H1 (cell line): ENCODE measurements around the gene KRT75. TPM values are rescaled to one million over a fixed set of nuclear protein-coding genes. Genes with fewer than 3 reads are reported as not detected.

Source experiments
- CTCF ChIA-PET: fragments of 300-600 bp; sonication (Branson Sonifier 250); formaldehyde crosslinking; loops from one replicate; lab custom pipeline; 2021; ENCODE audit not compliant: partially characterized antibody; lab: Charles Lee
- POLR2A ChIA-PET: fragments of 300-600 bp; sonication (Branson Sonifier 250); formaldehyde crosslinking; loops from one replicate; lab custom pipeline; 2021; ENCODE audit warnings: inconsistent platforms; ENCODE audit not compliant: partially characterized antibody; lab: Charles Lee
- DNase-seq, 2 experiments: peaks; one replicate each; pipeline versions ENCODE4 v3.0.0 to v3.0.0-alpha.2; 2010 to 2022; ENCODE audit warnings: low spot score in 2 of 2, low read depth in 1 of 2, mixed read lengths in 1 of 2
- FAIRE-seq: peaks from 2 replicates; lab custom pipeline; 2011; peaks lifted over from hg19 to GRCh38; lab: Jason Lieb, UNC
- H2AFZ ChIP-seq: 2 replicates; pipeline ENCODE4 v1.8.1; 2012; ENCODE audit warnings: low read length, inconsistent platforms
- H2AK5ac ChIP-seq: 2 replicates; pipeline ENCODE4 v1.6.1; 2013; ENCODE audit warnings: low read depth, low read length
- H2BK120ac ChIP-seq: replicated peaks from 2 replicates; pipeline ENCODE3; 2013; ENCODE audit warnings: low read depth, low read length, inconsistent platforms
- H2BK12ac ChIP-seq: 2 replicates; pipeline ENCODE4 v1.6.1; 2013; ENCODE audit warnings: low read depth, low read length
- H2BK15ac ChIP-seq: 2 replicates; pipeline ENCODE4 v1.6.1; 2013; ENCODE audit warnings: low read length
- H2BK20ac ChIP-seq: 2 replicates; pipeline ENCODE4 v1.6.1; 2013; ENCODE audit warnings: low read length
- H2BK5ac ChIP-seq: 2 replicates; pipeline ENCODE4 v1.6.1; 2013; ENCODE audit warnings: low read depth, low read length
- H3K14ac ChIP-seq: 2 replicates; pipeline ENCODE4 v1.6.1; 2013; ENCODE audit warnings: inconsistent platforms; ENCODE audit not compliant: insufficient read length
- H3K18ac ChIP-seq: 2 replicates; pipeline ENCODE4 v1.6.1; 2013; ENCODE audit warnings: low read length; ENCODE audit errors: extremely low read depth
- H3K23ac ChIP-seq: 2 replicates; pipeline ENCODE4 v1.6.1; 2013; ENCODE audit warnings: inconsistent platforms; ENCODE audit not compliant: insufficient read length
- H3K23me2 ChIP-seq: 2 replicates; pipeline ENCODE4 v1.6.1; 2013; ENCODE audit warnings: low read depth, low read length
- H3K27ac ChIP-seq: 2 replicates; pipeline ENCODE4 v1.6.1; 2011; ENCODE audit warnings: low read depth, low read length, inconsistent platforms
- H3K27me3 ChIP-seq, 4 experiments: replicated peaks in 1 of 4; 1 replicate in 1 of 4; 2 replicates in 3 of 4; pipeline versions ENCODE4 v1.6.1 to v1.8.1; 2011 to 2013; ENCODE audit warnings: low read length in 3 of 4, mild to moderate bottlenecking in 3 of 4, inconsistent platforms in 2 of 4, mixed read lengths in 2 of 4, moderate library complexity in 1 of 4; ENCODE audit not compliant: control insufficient read depth in 3 of 4, insufficient read depth in 3 of 4; ENCODE audit errors: extremely low read depth in 1 of 4
- H3K36me3 ChIP-seq, 4 experiments: 2 replicates each; pipeline versions ENCODE4 v1.6.1 to v1.8.1; 2011 to 2013; ENCODE audit warnings: mild to moderate bottlenecking in 4 of 4, low read length in 3 of 4, moderate library complexity in 2 of 4, control low read depth in 1 of 4, inconsistent platforms in 1 of 4; ENCODE audit not compliant: insufficient read depth in 4 of 4, control insufficient read depth in 2 of 4
- H3K4ac ChIP-seq: replicated peaks from 2 replicates; pipeline ENCODE3; 2013; ENCODE audit warnings: low read length, low read depth, mixed read lengths, inconsistent platforms; ENCODE audit not compliant: insufficient read length
- H3K4me1 ChIP-seq, 4 experiments: replicated peaks in 1 of 4; 1 replicate in 1 of 4; 2 replicates in 3 of 4; pipeline versions ENCODE4 v1.6.1 to v1.8.1; 2011 to 2013; ENCODE audit warnings: low read length in 3 of 4, inconsistent platforms in 2 of 4, mixed read lengths in 1 of 4; ENCODE audit not compliant: insufficient read depth in 4 of 4, control insufficient read depth in 3 of 4
- H3K4me2 ChIP-seq, 2 experiments: 2 replicates each; pipeline versions ENCODE4 v1.6.1 to v1.8.1; 2011 to 2013; ENCODE audit warnings: low read depth in 2 of 2, low read length in 2 of 2, control low read depth in 1 of 2, inconsistent platforms in 1 of 2, mild to moderate bottlenecking in 1 of 2; ENCODE audit not compliant: insufficient read depth in 1 of 2
- H3K4me3 ChIP-seq, 4 experiments: fragments of 200-600, 300-600 bp in 1 of 4; sonication (generic), shearing (Covaris generic), sonication (Bioruptor Twin) in 1 of 4; 2 replicates each; pipeline versions ENCODE4 v1.5.1 to v1.8.1; 2011 to 2016; ENCODE audit warnings: low read length in 4 of 4, low read depth in 3 of 4, control low read depth in 2 of 4, inconsistent platforms in 2 of 4, mild to moderate bottlenecking in 2 of 4, mixed read lengths in 1 of 4, moderate library complexity in 1 of 4; ENCODE audit not compliant: insufficient read depth in 2 of 4; ENCODE audit errors: extremely low read depth in 1 of 4
- H3K56ac ChIP-seq: replicated peaks from 2 replicates; pipeline ENCODE3; 2013; ENCODE audit warnings: low read depth, mild to moderate bottlenecking, mixed read lengths, low read length, inconsistent platforms; ENCODE audit not compliant: insufficient read length
- H3K79me1 ChIP-seq: 2 replicates; pipeline ENCODE4 v1.6.1; 2013; ENCODE audit warnings: low read depth, low read length, control low read depth
- H3K79me2 ChIP-seq, 2 experiments: 2 replicates each; pipeline versions ENCODE4 v1.6.1 to v1.8.1; 2012 to 2013; ENCODE audit warnings: low read length in 2 of 2, mild to moderate bottlenecking in 2 of 2, inconsistent platforms in 1 of 2; ENCODE audit not compliant: insufficient read depth in 2 of 2, control insufficient read depth in 1 of 2
- H3K9ac ChIP-seq, 4 experiments: replicated peaks in 1 of 4; 1 replicate in 1 of 4; 2 replicates in 3 of 4; pipeline versions ENCODE4 v1.6.1 to v1.8.1; 2011 to 2013; ENCODE audit warnings: low read depth in 3 of 4, low read length in 3 of 4, control low read depth in 2 of 4, mild to moderate bottlenecking in 2 of 4, moderate library complexity in 2 of 4, inconsistent platforms in 1 of 4; ENCODE audit errors: extremely low read depth in 1 of 4
- H3K9me3 ChIP-seq, 2 experiments: 2 replicates each; pipeline versions ENCODE4 v1.6.1 to v1.8.1; 2012 to 2013; ENCODE audit warnings: mild to moderate bottlenecking in 2 of 2, moderate library complexity in 2 of 2, control low read depth in 1 of 2, inconsistent platforms in 1 of 2, low read depth in 1 of 2, low read length in 1 of 2, mixed read lengths in 1 of 2; ENCODE audit not compliant: insufficient read depth in 2 of 2
- H4K20me1 ChIP-seq, 2 experiments: replicated peaks in 1 of 2; 2 replicates each; pipeline versions ENCODE3 to v1.8.1; 2011 to 2013; ENCODE audit warnings: inconsistent platforms in 2 of 2, low read length in 2 of 2, mild to moderate bottlenecking in 1 of 2; ENCODE audit not compliant: insufficient read depth in 2 of 2, control insufficient read depth in 1 of 2
- H4K5ac ChIP-seq: 2 replicates; pipeline ENCODE4 v1.6.1; 2013; ENCODE audit warnings: low read length, low read depth, mixed read lengths, inconsistent platforms; ENCODE audit not compliant: insufficient read length
- H4K8ac ChIP-seq: 2 replicates; pipeline ENCODE4 v1.8.0; 2013; ENCODE audit warnings: mild to moderate bottlenecking, moderate library complexity, low read length, inconsistent platforms; ENCODE audit not compliant: insufficient read depth; ENCODE audit errors: extremely low read depth
- H4K91ac ChIP-seq: replicated peaks from 2 replicates; pipeline ENCODE3; 2013; ENCODE audit warnings: low read length, mixed read lengths, inconsistent platforms; ENCODE audit not compliant: insufficient read length
- ASH2L ChIP-seq: fragments of 200-600, 300-600 bp; sonication (generic); IDR thresholded peaks from one replicate; pipeline ENCODE4 v1.7.1; 2017; ENCODE audit warnings: low read length
- BCL11A ChIP-seq, 2 experiments: IDR thresholded peaks; one replicate each; pipeline ENCODE4 v1.6.1; 2011; ENCODE audit warnings: low read depth in 2 of 2, low read length in 2 of 2, mild to moderate bottlenecking in 2 of 2
- CEBPB ChIP-seq: IDR thresholded peaks from 2 replicates; pipeline ENCODE4 v1.6.1; 2012; ENCODE audit warnings: low read depth, low read length
- CHD1 ChIP-seq: IDR thresholded peaks from 2 replicates; pipeline ENCODE4 v1.6.1; 2012; ENCODE audit warnings: low read depth, low read length, improper control_type of control experiment
- CTBP2 ChIP-seq: IDR thresholded peaks from 2 replicates; pipeline ENCODE4 v1.7.0; 2011; ENCODE audit warnings: borderline replicate concordance, mild to moderate bottlenecking, moderate library complexity, mixed read lengths, low read length; ENCODE audit not compliant: insufficient read depth, insufficient read length
- MAFK ChIP-seq: IDR thresholded peaks from 2 replicates; pipeline ENCODE4 v1.6.1; 2012; ENCODE audit warnings: low read depth, mild to moderate bottlenecking, improper control_type of control experiment, low read length
- POLR2A ChIP-seq, 2 experiments: IDR thresholded peaks; 1 replicate in 1 of 2; 2 replicates in 1 of 2; pipeline ENCODE4 v1.6.1; 2011; ENCODE audit warnings: low read depth in 2 of 2, low read length in 2 of 2, mild to moderate bottlenecking in 2 of 2; ENCODE audit errors: control extremely low read depth in 1 of 2
- POU5F1 ChIP-seq: IDR thresholded peaks from 2 replicates; pipeline ENCODE4 v1.6.1; 2011; ENCODE audit warnings: low read depth, mild to moderate bottlenecking, low read length, moderate library complexity
- RFX5 ChIP-seq: IDR thresholded peaks from 2 replicates; pipeline ENCODE4 v1.6.1; 2011; ENCODE audit warnings: low read depth, low read length, improper control_type of control experiment, borderline replicate concordance
- SIN3A ChIP-seq, 2 experiments: IDR thresholded peaks in 1 of 2; conservative IDR thresholded peaks in 1 of 2; 2 replicates each; pipeline ENCODE4 v1.6.1; 2011 to 2012; ENCODE audit warnings: low read length in 2 of 2, improper control_type of control experiment in 1 of 2, low read depth in 1 of 2, mild to moderate bottlenecking in 1 of 2
- SIRT6 ChIP-seq: IDR thresholded peaks from one replicate; pipeline ENCODE4 v1.7.1; 2012; ENCODE audit warnings: low read length, inconsistent platforms
- TEAD4 ChIP-seq: IDR thresholded peaks from 2 replicates; pipeline ENCODE4 v1.6.1; 2012; ENCODE audit warnings: low read depth, low read length, inconsistent platforms, mixed read lengths
- WGBS, 2 experiments: shearing (Covaris generic) in 1 of 2; methylation state at CpG; one replicate each; pipeline versions ENCODE4 v1.1.6 to v1.1.7; 2013 to 2015; ENCODE audit warnings: low lambda C conversion rate in 2 of 2, mixed read lengths in 2 of 2, inconsistent platforms in 1 of 2, low coverage in 1 of 2, missing lambda C conversion rate in 1 of 2; ENCODE audit not compliant: insufficient replicate concordance in 2 of 2, insufficient coverage in 1 of 2, insufficient read length in 1 of 2; ENCODE audit errors: extremely low coverage in 1 of 2, missing lambda C conversion rate in 1 of 2; 5-methylcytosine and 5-hydroxymethylcytosine counted together
- polyA plus RNA-seq, 7 experiments: library from polyadenylated mRNA; depleted of rRNA in 3 of 7; stranded (reverse) in 5 of 7; unstranded in 2 of 7; fragments of >200 nt in 5 of 7; fragments of 200-250 nt in 2 of 7; gene quantifications; 1 replicate in 5 of 7; 2 replicates in 1 of 7; 4 replicates in 1 of 7; pipeline versions ENCODE4 v1.2.1 to v1.2.3, GENCODE V29; 2011 to 2013; ENCODE audit warnings: missing spikeins in 2 of 7, mixed read lengths in 2 of 7
- total RNA-seq: library from RNA; stranded (reverse); fragmentation: NEBNext Ultra II Directional; extraction: Animal tissue kit (Norgen Biotek cat#: 25700); gene quantifications from 2 replicates; pipeline ENCODE4 v1.2.1, GENCODE V29; 2021
- TF ChIP-seq, protein P1 (sequence below): IDR thresholded peaks from 2 replicates; pipeline ENCODE4 v1.6.1; 2012; ENCODE audit warnings: inconsistent platforms

The KRT75 gene
- total and polyA plus RNA-seq, 2 of the 8 experiments (the other 6 are each of a cell fraction or from before 2014, with no cell fraction given): not detected

DNA sequence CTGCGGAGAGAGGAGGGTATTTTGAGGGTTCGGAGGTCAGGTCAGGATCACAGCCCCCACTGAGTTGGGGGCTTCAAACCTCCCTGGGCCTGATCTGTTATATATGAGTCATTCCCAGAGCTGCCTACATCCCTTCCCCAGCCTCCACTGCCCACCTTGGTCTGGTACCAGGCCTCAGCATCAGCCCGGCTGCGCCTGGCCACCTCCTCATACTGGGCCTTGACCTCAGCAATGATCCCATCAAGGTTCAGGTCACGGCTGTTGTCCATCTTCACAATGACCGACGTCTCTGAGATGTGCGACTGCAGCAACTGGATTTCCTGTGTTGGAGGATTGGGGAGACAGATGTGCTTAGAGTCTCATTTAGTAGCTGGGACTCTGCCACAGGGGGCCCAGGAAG lies 53.0 kb downstream of the KRT75 start:
- H2BK5ac ChIP-seq: no peak overlapping the region
- H3K9ac ChIP-seq: no peak overlapping the region
- H3K27me3 ChIP-seq: no peaks in the 10 kb centered on the region
- CTCF ChIA-PET: interaction anchor here (0.6 to 11.3 kb wide), 18 partner anchors 8 to 525 kb away, joined by 3 to 112 read pairs (median 6); partner anchors contain the start of gene KRT85
- no peak overlapping the region for H3K14ac ChIP-seq
- no peak overlapping the region for H2BK12ac ChIP-seq
- no peak overlapping the region for H3K18ac ChIP-seq
- no peak overlapping the region for H3K4me2 ChIP-seq
- no peaks in the 10 kb centered on the region for H3K9me3 ChIP-seq
- H3K56ac ChIP-seq: no peak overlapping the region
- no peaks in the 10 kb centered on the region for H3K4me1 ChIP-seq
- H3K23ac ChIP-seq: no peak overlapping the region
- DNase-seq (no peak), FAIRE-seq (no peak)
- no peak overlapping the region for H2AFZ ChIP-seq
- WGBS, 2 experiments: 87% methylated on average over 7 of the region's 8 CpGs; no CpG with 5 or more reads in 1 of the 2 experiments
- H3K4ac ChIP-seq: no peak overlapping the region
- H2BK20ac ChIP-seq: no peak overlapping the region
- H3K79me1 ChIP-seq: no peaks in the 10 kb centered on the region
- no peaks in the 10 kb centered on the region for H3K36me3 ChIP-seq
- H4K8ac ChIP-seq: no peak overlapping the region
- H4K20me1 ChIP-seq: no peaks in the 10 kb centered on the region
- no peak overlapping the region for H2BK120ac ChIP-seq
- H3K4me3 ChIP-seq: no peak overlapping the region
- H4K5ac ChIP-seq: no peak overlapping the region
- no peaks in the 10 kb centered on the region for H3K79me2 ChIP-seq
- no peak overlapping the region for H2BK15ac ChIP-seq
- no peak overlapping the region for H4K91ac ChIP-seq
- no peaks in the 10 kb centered on the region for H3K23me2 ChIP-seq
- H2AK5ac ChIP-seq: no peak overlapping the region
- H3K27ac ChIP-seq: no peak overlapping the region
- POLR2A ChIA-PET: no interaction called here
- TF ChIP-seq CTBP2 (no peak), MAFK (no peak), TEAD4 (no peak), CHD1 (no peak), BCL11A (IDR thresholded peaks at IDR 0.05; ENCODE audit: low read depth in 2 of 2, low read length in 2 of 2) (no peak), CEBPB (no peak), RFX5 (no peak), SIRT6 (no peak), POU5F1 (no peak), POLR2A (IDR thresholded peaks at IDR 0.05; ENCODE audit: control extremely low read depth in 1 of 2, low read depth in 2 of 2, low read length in 2 of 2) (no peak), ASH2L (no peak), SIN3A (conservative IDR thresholded peaks at IDR 0.05 in 1 of 2, IDR thresholded peaks at IDR 0.05 in 1 of 2; ENCODE audit: low read depth in 1 of 2, low read length in 2 of 2) (no peak)
- TF ChIP-seq, protein P1, sequence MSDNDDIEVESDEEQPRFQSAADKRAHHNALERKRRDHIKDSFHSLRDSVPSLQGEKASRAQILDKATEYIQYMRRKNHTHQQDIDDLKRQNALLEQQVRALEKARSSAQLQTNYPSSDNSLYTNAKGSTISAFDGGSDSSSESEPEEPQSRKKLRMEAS: no peak
